ENCODE results near the gene MRC1.

DNA sequence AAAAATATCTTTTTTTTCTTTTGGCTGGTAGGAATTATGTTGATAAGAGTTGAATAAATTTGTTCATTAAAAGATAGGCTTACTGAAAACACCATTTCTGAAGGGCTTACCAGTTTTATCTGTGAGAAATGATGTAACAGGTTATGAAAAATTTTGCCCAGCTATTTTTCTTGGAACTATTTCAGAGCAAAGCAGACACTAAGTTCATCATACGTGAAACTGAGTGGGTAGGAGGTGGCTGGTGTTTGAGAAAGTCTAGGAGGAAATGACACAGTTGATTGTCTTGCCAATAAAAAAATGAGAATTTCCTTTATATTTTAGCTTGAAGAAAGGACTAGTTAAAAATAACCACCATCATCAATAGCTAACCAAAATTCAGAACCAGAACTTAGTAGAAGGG is 6.2 kb upstream of the MRC1 start:
- TF ChIP-seq, protein P1, sequence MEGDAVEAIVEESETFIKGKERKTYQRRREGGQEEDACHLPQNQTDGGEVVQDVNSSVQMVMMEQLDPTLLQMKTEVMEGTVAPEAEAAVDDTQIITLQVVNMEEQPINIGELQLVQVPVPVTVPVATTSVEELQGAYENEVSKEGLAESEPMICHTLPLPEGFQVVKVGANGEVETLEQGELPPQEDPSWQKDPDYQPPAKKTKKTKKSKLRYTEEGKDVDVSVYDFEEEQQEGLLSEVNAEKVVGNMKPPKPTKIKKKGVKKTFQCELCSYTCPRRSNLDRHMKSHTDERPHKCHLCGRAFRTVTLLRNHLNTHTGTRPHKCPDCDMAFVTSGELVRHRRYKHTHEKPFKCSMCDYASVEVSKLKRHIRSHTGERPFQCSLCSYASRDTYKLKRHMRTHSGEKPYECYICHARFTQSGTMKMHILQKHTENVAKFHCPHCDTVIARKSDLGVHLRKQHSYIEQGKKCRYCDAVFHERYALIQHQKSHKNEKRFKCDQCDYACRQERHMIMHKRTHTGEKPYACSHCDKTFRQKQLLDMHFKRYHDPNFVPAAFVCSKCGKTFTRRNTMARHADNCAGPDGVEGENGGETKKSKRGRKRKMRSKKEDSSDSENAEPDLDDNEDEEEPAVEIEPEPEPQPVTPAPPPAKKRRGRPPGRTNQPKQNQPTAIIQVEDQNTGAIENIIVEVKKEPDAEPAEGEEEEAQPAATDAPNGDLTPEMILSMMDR (IDR thresholded peaks at IDR 0.05; ENCODE audit: borderline replicate concordance, extremely low read depth, low read length, poor library complexity, severe bottlenecking), result no peak
- no peak for TF ChIP-seq EZH2 (IDR thresholded peaks at IDR 0.05; ENCODE audit: borderline replicate concordance, low read depth, low read length, severe bottlenecking)
